Liver (tissue), 9 donors: ENCODE measurements around the gene METTL14. TPM values are rescaled to one million over a fixed set of nuclear protein-coding genes. Genes with fewer than 3 reads are reported as not detected.

ENCODE experiments used
- DNase-seq: peaks from one replicate; pipeline ENCODE4 v3.0.0-alpha.2; 2017; ENCODE audit warnings: low spot score
- H3K27ac ChIP-seq, 2 donors: one replicate each; pipeline ENCODE4 v1.7.0; 2013; ENCODE audit warnings: inconsistent platforms in 2 of 2, low read length in 2 of 2, control low read depth in 1 of 2, low read depth in 1 of 2, mild to moderate bottlenecking in 1 of 2
- H3K27me3 ChIP-seq, 4 donors: one replicate each; pipeline versions ENCODE4 v1.6.1 to v1.7.0; 2013; ENCODE audit warnings: low read length in 3 of 4, inconsistent platforms in 1 of 4, mild to moderate bottlenecking in 1 of 4, moderate library complexity in 1 of 4; ENCODE audit not compliant: control insufficient read depth in 4 of 4, insufficient read depth in 4 of 4
- H3K36me3 ChIP-seq, 4 donors: one replicate each; pipeline versions ENCODE4 v1.6.1 to v1.7.0; 2013; ENCODE audit warnings: low read length in 3 of 4, mild to moderate bottlenecking in 3 of 4, low read depth in 1 of 4, moderate library complexity in 1 of 4; ENCODE audit not compliant: control insufficient read depth in 4 of 4, insufficient read depth in 3 of 4
- H3K4me1 ChIP-seq, 4 donors: one replicate each; pipeline versions ENCODE4 v1.6.1 to v1.7.0; 2013; ENCODE audit warnings: low read length in 3 of 4, mild to moderate bottlenecking in 3 of 4, moderate library complexity in 1 of 4; ENCODE audit not compliant: control insufficient read depth in 4 of 4, insufficient read depth in 4 of 4
- H3K4me3 ChIP-seq, 3 donors: one replicate each; pipeline versions ENCODE4 v1.6.1 to v1.7.0; 2013; ENCODE audit warnings: low read length in 3 of 3, control low read depth in 1 of 3, low read depth in 1 of 3, mild to moderate bottlenecking in 1 of 3
- H3K9ac ChIP-seq, 2 donors: one replicate each; pipeline ENCODE4 v1.7.0; 2013; ENCODE audit warnings: low read length in 2 of 2, mild to moderate bottlenecking in 2 of 2, moderate library complexity in 2 of 2, control low read depth in 1 of 2, low read depth in 1 of 2
- H3K9me3 ChIP-seq, 4 donors: one replicate each; pipeline versions ENCODE4 v1.6.1 to v1.7.0; 2013; ENCODE audit warnings: low read length in 3 of 4; ENCODE audit not compliant: control insufficient read depth in 4 of 4
- EGR1 ChIP-seq, 2 donors: IDR thresholded peaks; 2 replicates each; pipeline ENCODE4 v1.6.1; 2016 to 2018; ENCODE audit warnings: antibody characterized with exemption in 2 of 2, low read depth in 2 of 2
- FOXA1 ChIP-seq: IDR thresholded peaks from 2 replicates; pipeline ENCODE4 v1.6.1; 2016; ENCODE audit warnings: antibody characterized with exemption
- FOXA2 ChIP-seq: IDR thresholded peaks from 2 replicates; pipeline ENCODE4 v1.6.1; 2016; ENCODE audit warnings: antibody characterized with exemption
- GABPA ChIP-seq, 2 donors: IDR thresholded peaks in 1 of 2; conservative IDR thresholded peaks in 1 of 2; 2 replicates each; pipeline ENCODE4 v1.6.1; 2016; ENCODE audit warnings: antibody characterized with exemption in 2 of 2, mild to moderate bottlenecking in 1 of 2, moderate library complexity in 1 of 2
- HNF4A ChIP-seq, 2 donors: conservative IDR thresholded peaks; 2 replicates each; pipeline ENCODE4 v1.6.1; 2016; ENCODE audit warnings: antibody characterized with exemption in 2 of 2, mild to moderate bottlenecking in 2 of 2
- HNF4G ChIP-seq: IDR thresholded peaks from 2 replicates; pipeline ENCODE4 v1.6.1; 2016; ENCODE audit warnings: antibody characterized with exemption
- JUND ChIP-seq, 2 donors: IDR thresholded peaks; 2 replicates each; pipeline ENCODE4 v1.6.1; 2016; ENCODE audit warnings: antibody characterized with exemption in 2 of 2
- NR2F2 ChIP-seq: IDR thresholded peaks from 2 replicates; pipeline ENCODE4 v1.6.1; 2016; ENCODE audit warnings: antibody characterized with exemption
- RXRA ChIP-seq, 2 donors: IDR thresholded peaks; 2 replicates each; pipeline ENCODE4 v1.6.1; 2017 to 2018; ENCODE audit warnings: antibody characterized with exemption in 2 of 2, mild to moderate bottlenecking in 1 of 2
- TAF1 ChIP-seq: conservative IDR thresholded peaks from 2 replicates; pipeline ENCODE4 v1.6.1; 2016; ENCODE audit warnings: antibody characterized with exemption, mild to moderate bottlenecking
- YY1 ChIP-seq: IDR thresholded peaks from 2 replicates; pipeline ENCODE4 v1.6.1; 2016; ENCODE audit warnings: antibody characterized with exemption, mild to moderate bottlenecking
- WGBS: extraction: QIAGEN DNeasy Blood & Tissue Kit; methylation state at CpG from one replicate; pipeline ENCODE4 v1.1.7; 2013; 5-methylcytosine and 5-hydroxymethylcytosine counted together
- polyA plus RNA-seq, 2 donors: library from polyadenylated mRNA; stranded (reverse) in 1 of 2; unstranded in 1 of 2; fragments of 200-250 nt in 1 of 2; fragments of >200 nt in 1 of 2; fragmentation: Nextera tagmentation in 1 of 2; extraction: Ambion mirVana in 1 of 2; gene quantifications; one replicate each; pipeline versions ENCODE4 v1.2.1 to v1.2.3, GENCODE V29; 2013 to 2015
- total RNA-seq, 2 donors: library from RNA; depleted of rRNA; stranded (reverse); fragments of >200 nt; gene quantifications; one replicate each; pipeline ENCODE4 v1.2.3, GENCODE V29; 2014
- TF ChIP-seq, protein P1 (sequence below): IDR thresholded peaks from 2 replicates; pipeline ENCODE4 v1.6.1; 2016; ENCODE audit warnings: antibody characterized with exemption
- TF ChIP-seq, protein P2 (sequence below): fragments of 150-350 bp; IDR thresholded peaks from 2 replicates; pipeline ENCODE4 v1.5.1; 2017; ENCODE audit warnings: improper control_type of control experiment, low read depth, low read length; ENCODE audit not compliant: missing input control
- TF ChIP-seq, protein P3 (sequence below): IDR thresholded peaks from 2 replicates; pipeline ENCODE4 v1.6.1; 2016; ENCODE audit warnings: antibody characterized with exemption
- TF ChIP-seq, protein P4 (sequence below): IDR thresholded peaks from 2 replicates; pipeline ENCODE4 v1.6.1; 2016; ENCODE audit warnings: antibody characterized with exemption
- TF ChIP-seq, protein P5 (sequence below): IDR thresholded peaks from 2 replicates; pipeline ENCODE4 v1.6.1; 2016; ENCODE audit warnings: antibody characterized with exemption, mild to moderate bottlenecking
- donor health status: healthy.
- donor health status: healthy.
- donor health status: healthy.
- donor health status: healthy.
- donor health status: healthy.

Gene METTL14
- total and polyA plus RNA-seq, 4 donors, result 8.2 to 25.5 (median 16.7) TPM

DNA sequence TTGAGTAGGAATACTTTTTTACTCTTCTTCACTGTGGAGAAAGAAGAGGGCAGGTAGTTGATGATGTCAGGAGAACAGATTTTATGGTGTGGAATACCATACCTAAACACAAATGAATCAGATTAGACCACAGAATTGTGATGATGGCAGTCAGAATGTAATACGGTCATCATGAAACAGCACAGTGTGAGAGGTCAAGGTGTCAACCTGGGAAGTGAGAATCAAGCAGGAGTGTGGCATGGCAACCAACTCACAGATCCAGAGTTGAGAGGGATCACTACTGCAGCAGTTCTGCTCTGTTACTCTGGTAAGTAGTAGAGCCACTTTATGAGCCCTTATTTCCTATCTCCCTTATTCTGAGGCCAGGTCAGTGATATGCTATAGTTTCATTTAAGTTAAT, 27.7 kb downstream of the METTL14 start:
- 83% methylated on average over 1 of the region's 1 CpG for WGBS
- H3K36me3 ChIP-seq, result peaks cover 5 to 32% (median 18%) of the 10 kb centered on the region in 4 donors

DNA sequence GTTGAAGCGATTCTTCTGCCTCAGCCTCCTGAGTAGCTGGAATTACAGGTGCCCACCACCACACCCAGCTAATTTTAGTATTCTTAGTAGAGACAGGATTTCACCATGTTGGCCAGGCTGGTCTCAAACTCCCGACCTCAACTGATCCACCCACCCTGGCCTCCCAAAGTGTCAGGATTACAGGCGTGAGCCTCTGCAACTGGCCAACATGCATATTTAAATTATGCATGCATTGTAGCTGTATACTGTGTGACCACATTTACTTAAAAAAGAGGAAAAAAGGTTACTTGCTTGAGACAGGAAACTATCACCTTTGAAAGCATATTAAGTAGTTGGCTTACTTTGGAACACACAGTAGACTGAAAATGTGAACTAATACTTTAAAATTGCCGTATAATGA, 29.5 kb downstream of the METTL14 start:
- Histone ChIP-seq H3K27ac (no peak overlapping the region), H3K9ac (no peak overlapping the region), H3K9me3 (no peaks in the 10 kb centered on the region), H3K27me3 (no peaks in the 10 kb centered on the region), H3K4me1 (peaks cover 0 to 2% (median 0%) of the 10 kb centered on the region in 4 donors), H3K36me3 (peaks cover 5 to 18% (median 14%) of the 10 kb centered on the region in 4 donors), H3K4me3 (no peak overlapping the region)
- DNase-seq, result no peak
- 96% methylated on average over 4 of the region's 4 CpGs for WGBS
- TF ChIP-seq, protein P1, sequence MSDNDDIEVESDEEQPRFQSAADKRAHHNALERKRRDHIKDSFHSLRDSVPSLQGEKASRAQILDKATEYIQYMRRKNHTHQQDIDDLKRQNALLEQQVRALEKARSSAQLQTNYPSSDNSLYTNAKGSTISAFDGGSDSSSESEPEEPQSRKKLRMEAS, result no peak
- no peak for TF ChIP-seq EGR1 (IDR thresholded peaks at IDR 0.05; ENCODE audit: low read depth in 2 of 2)
- TF ChIP-seq JUND (IDR thresholded peaks at IDR 0.05), result no peak
- TF ChIP-seq GABPA (IDR thresholded peaks at IDR 0.05 in 1 of 2, conservative IDR thresholded peaks at IDR 0.05 in 1 of 2), result no peak
- TF ChIP-seq TAF1, result no peak
- TF ChIP-seq, protein P2, sequence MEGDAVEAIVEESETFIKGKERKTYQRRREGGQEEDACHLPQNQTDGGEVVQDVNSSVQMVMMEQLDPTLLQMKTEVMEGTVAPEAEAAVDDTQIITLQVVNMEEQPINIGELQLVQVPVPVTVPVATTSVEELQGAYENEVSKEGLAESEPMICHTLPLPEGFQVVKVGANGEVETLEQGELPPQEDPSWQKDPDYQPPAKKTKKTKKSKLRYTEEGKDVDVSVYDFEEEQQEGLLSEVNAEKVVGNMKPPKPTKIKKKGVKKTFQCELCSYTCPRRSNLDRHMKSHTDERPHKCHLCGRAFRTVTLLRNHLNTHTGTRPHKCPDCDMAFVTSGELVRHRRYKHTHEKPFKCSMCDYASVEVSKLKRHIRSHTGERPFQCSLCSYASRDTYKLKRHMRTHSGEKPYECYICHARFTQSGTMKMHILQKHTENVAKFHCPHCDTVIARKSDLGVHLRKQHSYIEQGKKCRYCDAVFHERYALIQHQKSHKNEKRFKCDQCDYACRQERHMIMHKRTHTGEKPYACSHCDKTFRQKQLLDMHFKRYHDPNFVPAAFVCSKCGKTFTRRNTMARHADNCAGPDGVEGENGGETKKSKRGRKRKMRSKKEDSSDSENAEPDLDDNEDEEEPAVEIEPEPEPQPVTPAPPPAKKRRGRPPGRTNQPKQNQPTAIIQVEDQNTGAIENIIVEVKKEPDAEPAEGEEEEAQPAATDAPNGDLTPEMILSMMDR, result no peak

More for the DNA sequence above, 27.7 kb downstream of the METTL14 start:
- no peak for DNase-seq
- no peak for TF ChIP-seq RXRA (IDR thresholded peaks at IDR 0.05)
- TF ChIP-seq, protein P1, result no peak
- no peak for TF ChIP-seq HNF4G
- TF ChIP-seq FOXA2, result no peak
- TF ChIP-seq YY1, result no peak
- no peak for TF ChIP-seq GABPA (IDR thresholded peaks at IDR 0.05 in 1 of 2, conservative IDR thresholded peaks at IDR 0.05 in 1 of 2)
- no peak for TF ChIP-seq JUND (IDR thresholded peaks at IDR 0.05)
- TF ChIP-seq TAF1, result no peak
- TF ChIP-seq, protein P3, sequence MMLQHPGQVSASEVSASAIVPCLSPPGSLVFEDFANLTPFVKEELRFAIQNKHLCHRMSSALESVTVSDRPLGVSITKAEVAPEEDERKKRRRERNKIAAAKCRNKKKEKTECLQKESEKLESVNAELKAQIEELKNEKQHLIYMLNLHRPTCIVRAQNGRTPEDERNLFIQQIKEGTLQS, result no peak
- TF ChIP-seq, protein P4, sequence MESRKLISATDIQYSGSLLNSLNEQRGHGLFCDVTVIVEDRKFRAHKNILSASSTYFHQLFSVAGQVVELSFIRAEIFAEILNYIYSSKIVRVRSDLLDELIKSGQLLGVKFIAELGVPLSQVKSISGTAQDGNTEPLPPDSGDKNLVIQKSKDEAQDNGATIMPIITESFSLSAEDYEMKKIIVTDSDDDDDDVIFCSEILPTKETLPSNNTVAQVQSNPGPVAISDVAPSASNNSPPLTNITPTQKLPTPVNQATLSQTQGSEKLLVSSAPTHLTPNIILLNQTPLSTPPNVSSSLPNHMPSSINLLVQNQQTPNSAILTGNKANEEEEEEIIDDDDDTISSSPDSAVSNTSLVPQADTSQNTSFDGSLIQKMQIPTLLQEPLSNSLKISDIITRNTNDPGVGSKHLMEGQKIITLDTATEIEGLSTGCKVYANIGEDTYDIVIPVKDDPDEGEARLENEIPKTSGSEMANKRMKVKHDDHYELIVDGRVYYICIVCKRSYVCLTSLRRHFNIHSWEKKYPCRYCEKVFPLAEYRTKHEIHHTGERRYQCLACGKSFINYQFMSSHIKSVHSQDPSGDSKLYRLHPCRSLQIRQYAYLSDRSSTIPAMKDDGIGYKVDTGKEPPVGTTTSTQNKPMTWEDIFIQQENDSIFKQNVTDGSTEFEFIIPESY, result no peak
- TF ChIP-seq, protein P2, result no peak
- no peak for TF ChIP-seq FOXA1
- TF ChIP-seq NR2F2, result no peak
- TF ChIP-seq EGR1 (IDR thresholded peaks at IDR 0.05; ENCODE audit: low read depth in 2 of 2), result no peak
- TF ChIP-seq HNF4A (conservative IDR thresholded peaks at IDR 0.05), result no peak
- TF ChIP-seq, protein P5, sequence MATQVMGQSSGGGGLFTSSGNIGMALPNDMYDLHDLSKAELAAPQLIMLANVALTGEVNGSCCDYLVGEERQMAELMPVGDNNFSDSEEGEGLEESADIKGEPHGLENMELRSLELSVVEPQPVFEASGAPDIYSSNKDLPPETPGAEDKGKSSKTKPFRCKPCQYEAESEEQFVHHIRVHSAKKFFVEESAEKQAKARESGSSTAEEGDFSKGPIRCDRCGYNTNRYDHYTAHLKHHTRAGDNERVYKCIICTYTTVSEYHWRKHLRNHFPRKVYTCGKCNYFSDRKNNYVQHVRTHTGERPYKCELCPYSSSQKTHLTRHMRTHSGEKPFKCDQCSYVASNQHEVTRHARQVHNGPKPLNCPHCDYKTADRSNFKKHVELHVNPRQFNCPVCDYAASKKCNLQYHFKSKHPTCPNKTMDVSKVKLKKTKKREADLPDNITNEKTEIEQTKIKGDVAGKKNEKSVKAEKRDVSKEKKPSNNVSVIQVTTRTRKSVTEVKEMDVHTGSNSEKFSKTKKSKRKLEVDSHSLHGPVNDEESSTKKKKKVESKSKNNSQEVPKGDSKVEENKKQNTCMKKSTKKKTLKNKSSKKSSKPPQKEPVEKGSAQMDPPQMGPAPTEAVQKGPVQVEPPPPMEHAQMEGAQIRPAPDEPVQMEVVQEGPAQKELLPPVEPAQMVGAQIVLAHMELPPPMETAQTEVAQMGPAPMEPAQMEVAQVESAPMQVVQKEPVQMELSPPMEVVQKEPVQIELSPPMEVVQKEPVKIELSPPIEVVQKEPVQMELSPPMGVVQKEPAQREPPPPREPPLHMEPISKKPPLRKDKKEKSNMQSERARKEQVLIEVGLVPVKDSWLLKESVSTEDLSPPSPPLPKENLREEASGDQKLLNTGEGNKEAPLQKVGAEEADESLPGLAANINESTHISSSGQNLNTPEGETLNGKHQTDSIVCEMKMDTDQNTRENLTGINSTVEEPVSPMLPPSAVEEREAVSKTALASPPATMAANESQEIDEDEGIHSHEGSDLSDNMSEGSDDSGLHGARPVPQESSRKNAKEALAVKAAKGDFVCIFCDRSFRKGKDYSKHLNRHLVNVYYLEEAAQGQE, result no peak
- Histone ChIP-seq H3K9me3 (no peaks in the 10 kb centered on the region), H3K9ac (no peak overlapping the region), H3K4me1 (peaks cover 0 to 2% (median 0%) of the 10 kb centered on the region in 4 donors), H3K27ac (no peak overlapping the region), H3K4me3 (no peak overlapping the region), H3K27me3 (no peaks in the 10 kb centered on the region)
